ENCODE measurements around the gene TTLL5.

DNA sequence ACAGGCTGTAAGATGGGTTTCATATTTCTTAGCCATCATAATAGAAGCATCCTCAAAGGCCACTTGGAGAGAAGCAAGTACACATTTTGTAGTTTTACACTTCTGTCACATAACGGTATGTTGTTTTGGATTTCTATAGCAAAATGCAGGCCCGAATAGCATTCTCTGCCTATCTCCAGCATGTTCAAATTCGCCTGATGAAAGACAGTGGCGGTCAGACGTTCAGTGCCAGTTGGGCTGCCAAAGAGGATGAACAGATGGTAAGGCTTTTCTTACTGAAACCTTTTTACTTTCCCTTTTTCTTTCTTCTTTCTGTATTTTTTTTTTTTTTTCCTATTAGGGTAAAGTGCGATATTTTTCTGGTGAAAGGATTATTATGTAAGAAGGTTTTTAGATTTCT lies 110.5 kb downstream of the TTLL5 start:
- no peak for TF ChIP-seq RAD21 (CRISPR knock-in tag; conservative IDR thresholded peaks at IDR 0.05 in 1 of 2, IDR thresholded peaks at IDR 0.05 in 1 of 2)
- TF ChIP-seq, protein P1, sequence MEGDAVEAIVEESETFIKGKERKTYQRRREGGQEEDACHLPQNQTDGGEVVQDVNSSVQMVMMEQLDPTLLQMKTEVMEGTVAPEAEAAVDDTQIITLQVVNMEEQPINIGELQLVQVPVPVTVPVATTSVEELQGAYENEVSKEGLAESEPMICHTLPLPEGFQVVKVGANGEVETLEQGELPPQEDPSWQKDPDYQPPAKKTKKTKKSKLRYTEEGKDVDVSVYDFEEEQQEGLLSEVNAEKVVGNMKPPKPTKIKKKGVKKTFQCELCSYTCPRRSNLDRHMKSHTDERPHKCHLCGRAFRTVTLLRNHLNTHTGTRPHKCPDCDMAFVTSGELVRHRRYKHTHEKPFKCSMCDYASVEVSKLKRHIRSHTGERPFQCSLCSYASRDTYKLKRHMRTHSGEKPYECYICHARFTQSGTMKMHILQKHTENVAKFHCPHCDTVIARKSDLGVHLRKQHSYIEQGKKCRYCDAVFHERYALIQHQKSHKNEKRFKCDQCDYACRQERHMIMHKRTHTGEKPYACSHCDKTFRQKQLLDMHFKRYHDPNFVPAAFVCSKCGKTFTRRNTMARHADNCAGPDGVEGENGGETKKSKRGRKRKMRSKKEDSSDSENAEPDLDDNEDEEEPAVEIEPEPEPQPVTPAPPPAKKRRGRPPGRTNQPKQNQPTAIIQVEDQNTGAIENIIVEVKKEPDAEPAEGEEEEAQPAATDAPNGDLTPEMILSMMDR (IDR thresholded peaks at IDR 0.05 in 2 of 3, conservative IDR thresholded peaks at IDR 0.05 in 1 of 3; ENCODE audit: insufficient read depth in 2 of 3, low read depth in 1 of 3, low read length in 3 of 3) = no peak
- TF ChIP-seq HDGF (IDR thresholded peaks at IDR 0.05) = no peak
- no peak for TF ChIP-seq DMBX1 (CRISPR knock-in tag; IDR thresholded peaks at IDR 0.05; ENCODE audit: borderline replicate concordance)
- TF ChIP-seq, protein P2, sequence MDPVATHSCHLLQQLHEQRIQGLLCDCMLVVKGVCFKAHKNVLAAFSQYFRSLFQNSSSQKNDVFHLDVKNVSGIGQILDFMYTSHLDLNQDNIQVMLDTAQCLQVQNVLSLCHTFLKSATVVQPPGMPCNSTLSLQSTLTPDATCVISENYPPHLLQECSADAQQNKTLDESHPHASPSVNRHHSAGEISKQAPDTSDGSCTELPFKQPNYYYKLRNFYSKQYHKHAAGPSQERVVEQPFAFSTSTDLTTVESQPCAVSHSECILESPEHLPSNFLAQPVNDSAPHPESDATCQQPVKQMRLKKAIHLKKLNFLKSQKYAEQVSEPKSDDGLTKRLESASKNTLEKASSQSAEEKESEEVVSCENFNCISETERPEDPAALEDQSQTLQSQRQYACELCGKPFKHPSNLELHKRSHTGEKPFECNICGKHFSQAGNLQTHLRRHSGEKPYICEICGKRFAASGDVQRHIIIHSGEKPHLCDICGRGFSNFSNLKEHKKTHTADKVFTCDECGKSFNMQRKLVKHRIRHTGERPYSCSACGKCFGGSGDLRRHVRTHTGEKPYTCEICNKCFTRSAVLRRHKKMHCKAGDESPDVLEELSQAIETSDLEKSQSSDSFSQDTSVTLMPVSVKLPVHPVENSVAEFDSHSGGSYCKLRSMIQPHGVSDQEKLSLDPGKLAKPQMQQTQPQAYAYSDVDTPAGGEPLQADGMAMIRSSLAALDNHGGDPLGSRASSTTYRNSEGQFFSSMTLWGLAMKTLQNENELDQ (CRISPR knock-in tag; IDR thresholded peaks at IDR 0.05; ENCODE audit: borderline replicate concordance) = no peak
- TF ChIP-seq XRCC3 (IDR thresholded peaks at IDR 0.05) = no peak
- no peak for TF ChIP-seq EZH2 (IDR thresholded peaks at IDR 0.05; ENCODE audit: borderline replicate concordance, low read depth, low read length)
- no peak for TF ChIP-seq NR4A1 (CRISPR knock-in tag; IDR thresholded peaks at IDR 0.05)
- no peak for TF ChIP-seq NR4A1 (tag; IDR thresholded peaks at IDR 0.05)
- TF ChIP-seq CBX1 (IDR thresholded peaks at IDR 0.05; ENCODE audit: low read depth) = no peak
- TF ChIP-seq, protein P3, sequence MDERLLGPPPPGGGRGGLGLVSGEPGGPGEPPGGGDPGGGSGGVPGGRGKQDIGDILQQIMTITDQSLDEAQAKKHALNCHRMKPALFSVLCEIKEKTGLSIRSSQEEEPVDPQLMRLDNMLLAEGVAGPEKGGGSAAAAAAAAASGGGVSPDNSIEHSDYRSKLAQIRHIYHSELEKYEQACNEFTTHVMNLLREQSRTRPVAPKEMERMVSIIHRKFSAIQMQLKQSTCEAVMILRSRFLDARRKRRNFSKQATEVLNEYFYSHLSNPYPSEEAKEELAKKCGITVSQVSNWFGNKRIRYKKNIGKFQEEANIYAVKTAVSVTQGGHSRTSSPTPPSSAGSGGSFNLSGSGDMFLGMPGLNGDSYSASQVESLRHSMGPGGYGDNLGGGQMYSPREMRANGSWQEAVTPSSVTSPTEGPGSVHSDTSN (CRISPR knock-in tag; IDR thresholded peaks at IDR 0.05; ENCODE audit: low read depth) = no peak
- TF ChIP-seq, protein P3 (tag; conservative IDR thresholded peaks at IDR 0.05; ENCODE audit: low read depth) = no peak
- TF ChIP-seq POLR2A (conservative IDR thresholded peaks at IDR 0.05) = no peak
- TF ChIP-seq, protein P4, sequence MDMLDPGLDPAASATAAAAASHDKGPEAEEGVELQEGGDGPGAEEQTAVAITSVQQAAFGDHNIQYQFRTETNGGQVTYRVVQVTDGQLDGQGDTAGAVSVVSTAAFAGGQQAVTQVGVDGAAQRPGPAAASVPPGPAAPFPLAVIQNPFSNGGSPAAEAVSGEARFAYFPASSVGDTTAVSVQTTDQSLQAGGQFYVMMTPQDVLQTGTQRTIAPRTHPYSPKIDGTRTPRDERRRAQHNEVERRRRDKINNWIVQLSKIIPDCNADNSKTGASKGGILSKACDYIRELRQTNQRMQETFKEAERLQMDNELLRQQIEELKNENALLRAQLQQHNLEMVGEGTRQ (CRISPR knock-in tag; IDR thresholded peaks at IDR 0.05) = no peak
- no peak for TF ChIP-seq FOXK2 (conservative IDR thresholded peaks at IDR 0.05 in 1 of 2, IDR thresholded peaks at IDR 0.05 in 1 of 2; ENCODE audit: low read depth in 2 of 2)
